Breast epithelium (tissue), 3 donors: Measurements from ENCODE around the gene IQGAP1.

ENCODE experiments used
- CTCF ChIP-seq, 3 donors: fragments of 450-650 bp; IDR thresholded peaks; one replicate each; pipeline ENCODE4 v1.5.1; 2016 to 2017; ENCODE audit warnings: antibody characterized with exemption in 3 of 3, mild to moderate bottlenecking in 3 of 3, moderate library complexity in 3 of 3
- POLR2A ChIP-seq: fragments of 450-650 bp; IDR thresholded peaks from one replicate; pipeline ENCODE4 v1.6.1; 2016; ENCODE audit warnings: antibody characterized with exemption, mild to moderate bottlenecking, moderate library complexity
- POLR2AphosphoS5 ChIP-seq, 3 donors: sonication (generic); formaldehyde crosslinking; IDR thresholded peaks; one replicate each; pipeline ENCODE4 v1.6.1; 2017; ENCODE audit warnings: antibody characterized with exemption in 3 of 3

- TF ChIP-seq CTCF (IDR thresholded peaks at IDR 0.05) (no peak), POLR2A (no peak), POLR2AphosphoS5 (IDR thresholded peaks at IDR 0.05) (peak in 1 of 3 donors; percentile 54)
Measured at GRCh38 chr15:90529371-90530249, 141.6 kb downstream of the IQGAP1 start, which contains the start of gene CRTC3.
